GM19238 (cell line): Measurements from ENCODE around the gene CC2D2B.
"Not testable (repeated sequence)": the region's sequence is repeated elsewhere in the genome, so short reads cannot be mapped to it uniquely, and the experiment has no call there.

ENCODE experiments used
- DNase-seq: peaks from one replicate; pipeline ENCODE4 v3.0.0; 2011; ENCODE audit warnings: low spot score; ENCODE audit not compliant: insufficient read length

CC2D2B gene

DNA sequence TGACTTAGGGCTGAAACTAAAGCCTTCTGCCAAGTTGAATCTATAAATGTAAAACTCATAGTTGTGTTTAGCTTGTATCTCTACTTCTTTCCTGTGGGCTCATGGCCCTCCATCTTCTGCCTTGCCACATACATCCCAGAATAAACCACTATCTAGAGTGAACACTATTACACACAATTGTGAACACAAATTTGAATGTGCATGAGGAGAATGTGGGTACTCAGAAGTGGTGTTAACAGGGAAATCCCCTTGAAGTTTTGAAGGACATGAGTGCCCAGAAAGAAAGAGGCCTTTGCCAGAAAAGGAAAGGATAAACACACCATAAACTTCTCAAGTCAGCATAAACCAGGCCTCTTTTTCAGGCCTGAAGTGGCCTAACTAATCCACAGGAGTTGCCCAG is 115.4 kb downstream of the CC2D2B start:
- no peak for DNase-seq

DNA sequence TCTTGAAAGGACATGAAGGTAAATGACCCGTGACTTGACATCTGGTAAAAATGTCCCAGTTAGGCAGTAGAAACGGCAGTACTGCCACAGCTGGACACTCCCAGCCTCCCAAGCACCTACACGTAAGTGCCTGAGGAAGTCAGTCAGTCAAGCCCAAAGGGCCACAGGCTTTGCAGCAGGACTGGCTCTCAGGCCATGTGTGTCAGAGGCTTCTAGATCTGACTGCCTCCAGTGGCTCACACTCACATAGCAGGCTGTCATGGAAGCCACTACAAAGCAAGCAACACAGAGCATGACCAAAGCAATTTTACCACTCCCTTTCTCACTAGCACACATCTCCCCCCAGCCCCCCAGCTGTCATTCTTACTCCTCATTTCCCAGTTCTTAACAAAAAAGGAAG is 117.8 kb downstream of the CC2D2B start:
- no peak for DNase-seq

DNA sequence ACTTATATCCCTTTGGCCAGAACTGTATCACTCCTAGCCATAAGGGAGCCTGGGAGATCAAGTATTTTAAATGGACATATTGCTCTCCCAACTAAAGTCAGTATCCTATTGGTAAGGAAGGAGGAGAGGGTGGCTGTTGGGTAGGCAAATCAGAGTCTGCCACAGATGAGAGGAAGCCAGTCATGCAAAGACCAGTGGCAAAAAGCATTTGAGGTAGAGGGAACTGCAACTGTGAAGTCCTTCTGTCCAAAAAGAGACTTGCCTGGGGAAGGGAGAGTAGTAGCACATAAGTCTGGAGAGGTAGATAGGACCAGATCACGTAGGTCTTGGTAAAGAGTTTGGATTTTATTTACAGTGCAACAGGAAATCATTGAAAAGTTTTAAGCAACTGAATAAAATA is 126.8 kb downstream of the CC2D2B start:
- DNase-seq, result no peak

DNA sequence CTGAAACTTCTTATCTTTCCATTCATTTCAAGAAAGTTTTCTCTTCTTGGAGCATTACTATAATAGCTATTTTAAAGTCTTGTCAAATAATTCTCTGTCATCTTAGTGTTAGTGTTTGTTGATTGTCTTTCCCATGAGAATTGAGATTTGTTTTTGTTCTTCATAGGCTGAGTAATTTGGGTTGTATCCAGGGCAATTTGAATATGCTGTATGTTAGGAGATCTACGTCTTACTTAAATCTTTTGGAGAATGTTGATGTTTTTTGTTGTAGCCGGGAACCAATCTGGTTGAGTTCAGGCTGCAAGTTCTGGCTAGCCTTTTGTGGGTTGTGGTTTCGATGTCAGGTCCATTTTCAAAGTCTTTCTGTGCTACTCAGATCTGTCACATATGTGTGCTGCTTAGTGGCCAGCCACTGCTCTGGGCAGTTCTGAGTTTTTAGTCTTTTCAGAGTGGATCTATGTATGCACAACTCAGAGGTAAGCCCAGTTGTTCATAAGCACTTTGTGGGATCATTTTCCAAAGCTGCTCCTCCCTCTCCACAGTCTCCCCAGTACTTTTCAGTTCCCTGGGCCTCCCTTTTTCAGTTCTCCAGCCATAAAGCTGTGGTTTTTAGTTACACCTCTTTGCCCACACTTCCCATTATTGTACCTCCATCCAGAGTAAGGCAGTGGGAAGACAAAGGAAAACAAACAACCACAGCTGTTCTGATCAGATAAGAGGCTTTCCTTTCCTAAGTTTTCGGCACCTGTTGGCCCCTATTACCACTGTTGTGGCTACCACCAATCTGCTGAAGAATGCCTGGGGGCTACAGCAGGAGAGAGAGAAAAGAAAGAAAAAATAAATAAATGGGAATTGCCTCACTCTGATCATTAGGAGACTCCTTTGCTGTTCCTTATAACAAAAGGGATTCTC is 131.0 kb downstream of the CC2D2B start:
- no peak for DNase-seq

DNA sequence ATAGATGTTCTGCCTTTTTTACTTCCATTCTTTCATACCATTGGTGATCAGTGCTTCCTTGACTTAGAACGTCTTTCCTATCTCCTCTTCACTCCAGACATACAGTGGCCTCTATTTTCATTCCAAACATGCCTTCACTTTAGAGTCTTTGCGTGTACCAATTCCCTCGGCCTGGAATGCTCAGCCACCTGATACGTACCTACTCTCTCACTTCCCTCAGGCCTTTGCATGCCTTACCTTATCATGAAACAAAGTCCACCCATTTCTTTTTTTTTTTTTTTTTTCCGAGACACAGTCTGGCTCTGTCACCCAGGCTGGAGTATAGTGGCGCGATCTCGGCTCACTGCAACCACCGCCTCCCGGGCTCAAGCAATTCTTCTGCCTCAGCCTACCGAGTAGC is 133.4 kb downstream of the CC2D2B start:
- DNase-seq, result no peak

DNA sequence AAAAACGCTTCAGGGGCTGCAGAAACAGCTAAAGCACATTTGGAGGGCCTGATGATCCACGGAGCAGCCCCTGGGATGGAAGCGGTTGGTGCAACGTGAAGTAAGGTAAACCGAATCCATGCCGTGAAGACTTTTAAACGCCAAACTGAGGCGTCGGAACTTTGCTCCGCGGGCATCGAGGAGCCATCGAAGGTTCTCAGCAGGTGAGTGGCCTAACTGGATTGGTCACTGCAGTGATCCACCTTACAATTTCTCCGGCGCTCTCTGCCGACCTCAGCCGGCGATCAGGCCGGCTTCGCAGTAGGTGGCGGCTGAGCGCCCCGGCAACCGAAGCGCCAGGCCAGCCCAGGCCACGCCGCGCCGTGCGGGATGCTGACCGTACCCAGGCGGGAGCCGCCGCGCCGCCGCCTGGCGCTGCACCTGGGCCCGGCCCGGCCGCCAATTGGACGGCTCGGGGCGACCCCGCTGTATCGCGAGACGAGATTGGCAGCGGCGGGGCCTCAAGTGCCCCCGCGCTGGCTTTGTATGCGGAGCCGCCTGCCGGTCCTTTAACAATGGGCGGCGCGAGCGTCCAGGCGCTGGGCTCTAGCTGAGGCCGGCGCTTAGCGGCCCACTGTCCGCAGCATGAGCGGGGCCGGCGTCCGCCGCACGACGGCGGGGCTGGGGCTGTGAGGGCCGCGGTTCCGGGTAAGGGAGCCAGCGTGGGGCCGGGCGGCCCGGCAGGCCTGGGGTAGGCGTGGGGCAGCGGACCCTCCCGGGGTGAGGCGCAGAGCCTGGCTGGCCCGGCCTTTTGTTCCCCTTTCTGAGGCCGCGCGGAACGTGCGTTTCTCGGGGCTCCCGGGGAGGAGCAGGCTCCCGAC is 135.5 kb downstream of the CC2D2B start, which contains the start of gene CCNJ:
CCNJ (plus strand) TSS at position 551 of the 860 bp plus-strand sequence. CDS start 811 bp downstream, outside the sequence.
- DNase-seq, result peak; percentile 93

DNA sequence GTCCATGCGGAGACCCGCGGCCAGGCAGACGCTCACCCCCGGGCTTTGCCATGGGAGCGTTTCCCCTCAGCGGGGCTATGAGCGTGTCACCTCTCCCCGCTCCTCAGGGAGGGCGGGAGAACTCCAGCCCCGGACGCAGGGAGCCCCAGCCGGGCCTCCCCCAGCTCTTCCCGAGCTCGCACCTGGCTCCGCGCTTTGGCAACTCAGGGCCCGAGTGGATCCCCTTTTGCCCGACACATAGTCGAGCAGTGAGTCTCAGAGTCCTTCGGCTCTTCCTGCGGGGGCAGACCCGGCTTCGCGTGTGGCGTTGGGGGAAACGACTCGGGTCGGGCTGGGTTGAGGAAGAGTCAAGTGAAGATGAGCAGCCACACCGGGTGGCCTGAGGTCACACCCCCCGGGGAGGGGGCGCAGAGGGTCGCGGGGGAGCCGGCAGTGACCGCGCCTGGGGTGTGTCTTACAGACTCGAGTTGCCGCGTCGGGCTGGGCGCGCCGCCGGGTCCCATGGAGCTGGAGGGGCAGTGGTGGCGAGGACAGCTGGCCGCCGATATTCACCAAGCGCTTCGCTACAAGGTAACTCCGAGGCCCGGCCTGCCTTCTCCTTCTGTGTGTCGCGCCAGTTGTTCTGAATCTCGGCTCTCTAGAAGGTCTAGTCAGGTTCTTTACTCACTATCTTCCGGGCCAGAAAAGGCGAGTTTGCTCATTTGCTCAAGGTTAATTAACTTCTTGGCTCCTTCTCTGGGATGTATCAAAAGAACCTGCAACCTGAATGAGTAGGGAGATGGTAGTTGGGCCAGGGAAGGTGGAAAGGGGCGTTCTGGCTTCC is 136.3 kb downstream of the CC2D2B start:
- DNase-seq, result peak; percentile 60

DNA sequence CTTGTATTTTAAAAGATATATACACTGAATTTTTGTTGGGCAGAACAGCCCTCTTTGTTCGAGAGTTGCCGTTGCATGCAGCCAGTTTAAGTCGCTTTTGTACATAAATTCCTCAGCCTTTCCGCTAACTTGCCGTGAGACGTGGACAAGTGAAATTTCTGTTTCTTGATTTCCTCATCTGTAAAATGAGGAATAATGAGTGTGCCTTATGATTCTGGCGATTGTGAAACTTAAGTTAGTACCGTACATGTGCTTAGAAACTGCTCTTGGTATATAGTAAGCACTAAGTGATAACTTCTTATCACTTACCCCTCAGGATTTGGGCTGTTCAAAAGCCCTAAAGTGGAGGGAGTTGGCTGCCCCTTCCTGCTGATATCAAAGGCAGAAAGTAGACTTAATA is 137.0 kb downstream of the CC2D2B start:
- DNase-seq, result no peak

DNA sequence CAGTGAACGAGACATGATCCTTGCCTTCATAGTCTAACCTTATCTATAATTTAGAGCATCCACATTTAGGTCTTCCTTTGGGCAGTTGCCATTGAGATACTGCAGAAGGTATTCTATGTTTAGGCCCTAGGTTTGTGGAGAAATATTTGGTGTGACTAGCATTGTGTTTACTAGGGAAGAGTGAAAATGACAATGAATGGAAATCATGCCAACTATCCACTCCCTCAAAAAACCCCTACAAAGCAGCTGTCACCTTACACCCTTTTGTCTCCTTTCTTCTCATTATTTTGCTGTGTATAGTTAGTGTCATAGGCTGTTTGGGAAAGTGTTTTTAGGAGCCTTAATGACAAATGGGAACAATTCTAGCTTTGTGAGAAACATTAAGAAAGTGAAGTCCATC is 138.8 kb downstream of the CC2D2B start:
- no peak for DNase-seq

DNA sequence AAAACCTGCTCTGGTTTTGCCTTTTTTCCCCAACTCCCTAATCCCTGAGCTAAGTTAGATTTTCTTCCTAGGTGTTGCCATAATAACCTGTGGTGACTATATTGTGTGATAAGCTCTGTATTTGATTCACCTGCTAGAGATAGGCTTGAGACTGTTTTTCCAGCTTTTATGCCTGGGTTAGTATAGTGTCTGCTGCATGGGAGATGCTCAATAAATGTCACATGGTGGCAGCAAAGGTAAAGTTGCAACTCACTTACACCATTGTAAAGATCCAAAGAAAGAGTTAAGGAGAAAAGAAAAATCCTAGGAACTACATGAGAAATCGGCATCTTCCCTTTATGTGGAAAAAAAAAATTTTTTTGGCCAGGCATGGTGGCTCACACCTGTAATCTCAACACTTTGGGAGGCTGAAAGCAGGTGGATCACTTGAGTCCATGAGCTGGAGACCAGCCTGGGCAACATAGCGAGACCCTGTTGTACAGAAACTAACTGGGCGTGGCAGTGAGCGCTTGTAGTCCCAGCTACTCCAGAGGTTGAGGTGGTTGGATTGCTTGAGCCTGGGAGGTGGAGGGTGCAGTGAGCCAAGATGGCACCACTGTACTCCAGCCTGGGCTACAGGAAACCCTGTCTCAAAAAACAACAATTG is 139.4 kb downstream of the CC2D2B start:
- DNase-seq, result no peak

DNA sequence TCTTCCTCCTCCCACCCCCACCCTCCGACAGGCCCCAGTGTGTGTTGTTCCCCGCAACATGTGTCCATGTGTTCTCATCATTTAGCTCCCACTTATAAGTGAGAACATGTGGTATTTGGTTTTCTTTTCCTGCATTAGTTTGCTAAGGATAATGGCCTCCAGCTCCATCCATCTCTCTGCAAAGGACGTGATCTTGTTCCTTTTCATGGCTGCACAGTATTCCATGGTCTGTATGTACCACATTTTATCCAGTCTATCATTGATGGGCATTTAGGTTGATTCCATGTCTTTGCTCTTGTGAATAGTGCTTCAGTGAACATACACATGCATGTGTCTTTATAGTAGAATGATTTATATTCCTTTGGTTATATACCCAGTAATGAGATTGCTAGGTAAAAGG is 140.2 kb downstream of the CC2D2B start:
- not testable (repeated sequence) for DNase-seq

DNA sequence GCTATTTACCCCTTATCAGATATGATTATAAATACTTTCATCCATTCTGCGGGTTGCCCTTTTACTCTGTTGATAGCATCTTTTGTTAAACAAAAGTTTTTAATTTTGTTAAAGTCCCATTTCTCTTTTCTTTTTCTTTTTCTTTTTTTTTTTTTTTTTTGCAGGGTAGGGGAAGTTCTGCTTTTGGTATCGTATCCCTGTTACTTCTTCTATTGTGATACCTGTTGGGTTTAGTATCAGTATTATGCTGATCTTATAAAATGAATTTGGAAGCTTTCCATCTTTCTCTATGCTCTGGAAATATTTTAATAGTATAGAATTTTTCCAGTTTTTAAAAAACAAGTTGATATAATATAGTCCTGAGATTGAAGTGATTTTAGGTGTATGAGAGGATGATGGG is 141.6 kb downstream of the CC2D2B start:
- no peak for DNase-seq

DNA sequence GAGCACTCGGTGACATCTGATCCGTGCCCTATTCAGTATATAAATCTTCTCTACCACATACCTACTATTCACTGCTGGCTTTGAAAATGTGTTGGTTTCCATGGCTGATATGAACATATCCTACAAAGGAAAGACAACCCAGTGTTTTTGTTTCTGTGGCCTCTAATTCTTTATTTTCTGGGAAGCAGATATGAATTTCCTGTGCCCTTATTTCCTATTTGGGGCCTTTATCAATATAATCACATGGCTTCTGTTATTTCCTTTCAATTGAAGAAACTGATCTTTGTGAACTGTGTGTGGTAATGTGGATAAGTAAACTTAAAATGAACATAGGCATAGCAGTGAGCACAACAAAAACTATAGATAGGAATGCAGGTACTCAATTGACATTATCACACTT is 146.2 kb downstream of the CC2D2B start:
- no peak for DNase-seq

DNA sequence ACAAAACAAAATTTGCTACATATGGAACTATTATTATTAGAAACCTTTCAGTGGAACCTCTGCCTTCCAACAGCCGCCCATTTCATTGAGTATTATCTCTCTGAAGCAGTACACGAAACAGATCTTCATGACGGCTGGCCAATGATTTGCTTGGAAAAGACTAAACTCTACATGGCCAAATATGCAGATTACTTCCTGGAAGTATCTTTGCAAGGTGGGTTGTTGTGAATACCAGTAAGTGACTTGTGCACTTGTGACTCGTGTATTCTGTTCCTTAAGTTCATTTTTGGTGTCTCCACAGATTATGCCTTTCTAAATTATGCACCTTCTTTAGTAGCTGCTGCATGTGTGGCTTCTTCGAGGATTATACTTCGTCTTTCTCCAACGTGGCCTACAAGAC is 149.0 kb downstream of the CC2D2B start:
- no peak for DNase-seq

DNA sequence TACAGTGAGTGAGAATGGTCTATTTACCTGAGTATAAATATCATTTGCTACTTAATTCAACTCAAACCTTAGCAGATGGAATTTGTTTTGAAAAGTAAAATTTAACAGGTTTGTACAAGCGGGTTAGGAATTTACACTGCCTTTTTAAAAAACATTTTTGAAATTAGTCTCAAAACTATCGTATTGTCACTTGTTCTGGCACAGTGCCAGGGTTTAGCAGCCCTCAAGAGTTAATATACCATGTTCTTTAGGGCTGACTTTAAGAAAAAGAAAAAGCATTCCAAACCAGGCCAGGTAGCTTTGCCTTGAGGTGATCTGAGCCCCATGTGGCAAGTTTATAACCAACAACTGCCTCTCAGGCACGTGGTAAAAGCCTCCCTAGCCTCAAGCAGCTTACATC is 153.5 kb downstream of the CC2D2B start:
- no peak for DNase-seq

DNA sequence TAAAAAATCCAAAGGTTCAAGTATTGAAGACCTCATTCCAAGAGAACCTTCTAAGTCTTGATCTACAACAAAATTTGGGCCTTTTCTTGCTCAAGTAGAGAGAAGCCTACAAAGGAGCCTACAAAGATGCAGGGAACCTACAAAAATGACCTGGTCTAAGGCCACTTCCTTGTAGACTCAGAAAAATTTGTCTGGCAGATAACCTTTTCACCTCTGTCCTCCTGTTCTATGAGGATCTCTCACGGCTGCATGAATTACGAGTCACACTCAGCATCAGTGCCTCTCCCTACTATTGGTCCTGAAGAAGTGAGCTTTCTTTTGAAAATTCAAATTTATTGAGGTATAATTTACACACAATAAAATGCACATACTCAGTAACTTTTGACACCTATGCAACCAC is 164.9 kb downstream of the CC2D2B start:
- no peak for DNase-seq

DNA sequence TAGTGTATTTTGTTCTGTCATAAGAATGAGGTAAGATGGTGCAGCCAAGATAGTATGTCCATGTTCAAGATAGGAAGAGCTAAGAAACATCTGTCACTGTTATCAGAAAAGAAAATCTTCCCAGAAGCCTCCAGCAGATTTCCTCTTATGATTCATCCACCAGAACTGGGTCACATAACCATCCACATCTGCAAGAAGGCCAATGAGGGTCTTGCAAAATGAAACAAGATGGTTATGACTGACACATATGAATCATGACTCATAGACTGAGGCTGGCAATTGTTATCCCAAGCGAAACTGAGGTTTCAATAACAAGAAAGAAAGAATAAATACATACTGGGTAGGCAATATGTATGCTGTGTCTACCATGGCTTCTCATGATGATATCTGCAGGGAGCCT is 165.9 kb downstream of the CC2D2B start:
- DNase-seq, result no peak

DNA sequence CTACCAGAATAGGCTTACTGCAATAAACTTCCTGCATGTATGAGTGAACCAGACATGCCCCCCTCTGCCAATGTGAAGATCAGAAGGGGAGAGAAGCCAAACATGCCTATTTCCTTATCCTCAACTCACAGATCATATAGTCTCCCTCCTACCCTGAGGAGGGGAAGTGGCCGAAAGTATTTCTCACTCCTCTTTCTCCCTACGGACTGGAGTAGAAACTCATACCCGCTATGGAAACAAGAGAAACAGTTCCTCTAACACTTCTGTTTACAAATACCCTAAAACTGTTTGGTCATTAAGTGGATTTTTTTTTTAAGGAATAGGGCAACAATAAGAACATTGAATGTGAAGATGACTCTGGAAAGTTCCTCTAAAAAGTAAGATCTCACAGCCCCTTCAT is 167.0 kb downstream of the CC2D2B start:
- no peak for DNase-seq

DNA sequence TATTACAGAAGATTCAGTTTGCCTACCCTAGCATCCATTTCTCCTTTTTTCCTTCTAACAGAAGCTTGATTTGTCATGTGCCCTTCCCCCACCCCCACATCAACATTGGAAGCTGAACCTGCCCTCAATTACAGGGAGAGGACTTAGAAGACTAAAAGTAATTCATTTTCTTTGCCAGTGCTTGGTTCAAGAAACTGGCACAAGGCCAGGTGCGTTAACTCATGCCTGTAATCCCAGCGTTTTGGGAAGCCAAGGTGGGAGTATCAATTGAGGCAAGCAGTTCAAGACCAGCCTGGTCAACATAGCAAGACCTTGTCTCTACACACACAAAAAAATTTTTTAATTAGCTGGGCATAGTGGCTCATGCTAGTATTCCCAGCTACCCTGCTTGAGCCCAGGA is 168.2 kb downstream of the CC2D2B start:
- no peak for DNase-seq

DNA sequence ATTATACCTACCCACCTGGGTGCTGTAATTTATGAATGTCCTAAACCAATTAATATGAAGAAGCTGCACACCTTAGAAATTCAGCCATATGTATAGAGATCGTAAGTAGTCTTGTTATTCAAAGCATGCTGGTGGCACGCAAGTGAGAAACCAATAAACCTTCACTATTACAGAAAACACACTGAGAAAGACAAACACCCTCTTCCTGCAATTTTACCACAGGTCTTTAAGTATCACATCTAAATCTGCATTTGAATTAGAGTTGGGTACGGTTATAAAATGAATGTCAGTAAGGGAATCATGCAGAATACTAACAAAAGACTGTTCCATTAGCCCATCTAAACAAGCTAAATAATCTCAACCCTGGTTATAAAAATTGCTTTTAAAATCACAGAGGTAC is 169.4 kb downstream of the CC2D2B start:
- DNase-seq, result no peak

DNA sequence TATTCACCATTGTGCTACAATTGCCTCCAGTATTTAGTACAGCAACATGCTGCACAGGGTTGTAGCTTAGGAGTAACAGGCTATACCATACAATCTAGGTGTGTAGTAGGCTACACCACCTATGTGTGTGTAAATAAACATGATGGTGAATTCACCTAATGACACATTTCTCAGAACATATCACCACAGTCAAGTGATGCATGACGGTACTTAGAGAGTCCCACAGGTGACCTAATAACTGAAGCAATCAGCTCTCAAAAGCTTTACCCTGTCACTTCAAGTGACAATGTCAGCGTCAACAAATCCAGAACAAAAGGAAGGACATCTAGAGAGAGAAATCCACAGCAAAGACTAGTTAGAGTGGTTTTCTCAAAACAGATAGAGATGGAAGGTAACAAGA is 174.4 kb downstream of the CC2D2B start:
- DNase-seq, result no peak
